MM.1S (cell line): ENCODE measurements around the gene TSC2.
A peak's percentile ranks its signal among the peaks of the same experiment; 100 is the strongest.

Experiments
- DNase-seq: peaks from one replicate; pipeline ENCODE4 v3.0.0-alpha.2; 2015
- H2AFZ ChIP-seq: fragments of 300-600 bp; sonication (generic); 2 replicates; pipeline ENCODE4 v1.6.0; 2016; ENCODE audit warnings: antibody characterized with exemption, low read length
- H3F3A ChIP-seq: fragments of 300-600 bp; sonication (generic); 2 replicates; pipeline ENCODE4 v1.6.1; 2016; ENCODE audit warnings: mild to moderate bottlenecking, antibody characterized with exemption, low read length, moderate library complexity, mixed read lengths; ENCODE audit not compliant: insufficient read depth
- H3K27ac ChIP-seq: fragments of 300-600 bp; sonication (generic); 2 replicates; pipeline ENCODE4 v1.5.1; 2016; ENCODE audit warnings: mild to moderate bottlenecking, low read length
- H3K27me3 ChIP-seq: fragments of 300-600 bp; sonication (generic); replicated peaks from 2 replicates; pipeline ENCODE4 v1.6.0; 2016; ENCODE audit warnings: low read length; ENCODE audit not compliant: insufficient read depth
- H3K36me3 ChIP-seq: fragments of 300-600 bp; sonication (generic); replicated peaks from 2 replicates; pipeline ENCODE4 v1.6.1; 2016; ENCODE audit warnings: mild to moderate bottlenecking, low read length, mixed read lengths; ENCODE audit not compliant: insufficient read depth
- H3K4me1 ChIP-seq: fragments of 300-600 bp; sonication (generic); 2 replicates; pipeline ENCODE4 v1.6.1; 2016; ENCODE audit warnings: low read length, mixed read lengths
- H3K4me2 ChIP-seq: fragments of 300-600 bp; sonication (generic); 2 replicates; pipeline ENCODE4 v1.6.0; 2016; ENCODE audit warnings: low read depth, low read length
- H3K4me3 ChIP-seq: fragments of 300-600 bp; sonication (generic); 2 replicates; pipeline ENCODE4 v1.5.1; 2016; ENCODE audit warnings: low read length, mixed read lengths
- H3K79me2 ChIP-seq: fragments of 300-600 bp; sonication (generic); 2 replicates; pipeline ENCODE4 v1.6.1; 2016; ENCODE audit warnings: mixed run types, low read length, mixed read lengths
- H3K9ac ChIP-seq: fragments of 300-600 bp; sonication (generic); 2 replicates; pipeline ENCODE4 v1.6.1; 2016; ENCODE audit warnings: low read length, mixed read lengths
- H3K9me2 ChIP-seq: fragments of 300-600 bp; sonication (generic); replicated peaks from 2 replicates; pipeline ENCODE4 v1.6.1; 2016; ENCODE audit warnings: mild to moderate bottlenecking, low read length, mixed read lengths; ENCODE audit not compliant: insufficient read depth
- H3K9me3 ChIP-seq: fragments of 300-600 bp; sonication (generic); replicated peaks from 2 replicates; pipeline ENCODE4 v1.6.1; 2016; ENCODE audit warnings: mild to moderate bottlenecking, low read length, mixed read lengths; ENCODE audit not compliant: insufficient read depth
- H4K20me1 ChIP-seq: fragments of 300-600 bp; sonication (generic); 2 replicates; pipeline ENCODE4 v1.6.1; 2016; ENCODE audit warnings: mild to moderate bottlenecking, low read length, moderate library complexity, mixed read lengths; ENCODE audit not compliant: insufficient read depth
- EZH2 ChIP-seq: fragments of 300-600 bp; sonication (generic); optimal IDR thresholded peaks from 2 replicates; pipeline ENCODE3; 2017; ENCODE audit warnings: low read depth, mild to moderate bottlenecking, antibody characterized with exemption, low read length, mixed read lengths
- EZH2phosphoT487 ChIP-seq: fragments of 300-600 bp; sonication (generic); IDR thresholded peaks from 2 replicates; pipeline ENCODE4 v1.6.1; 2018; ENCODE audit warnings: antibody characterized with exemption, low read length
- TF ChIP-seq, protein P1 (sequence below): fragments of 300-600 bp; sonication (generic); IDR thresholded peaks from 2 replicates; pipeline ENCODE4 v1.5.1; 2016; ENCODE audit warnings: antibody characterized with exemption, low read length, mixed read lengths

TSC2 gene

DNA sequence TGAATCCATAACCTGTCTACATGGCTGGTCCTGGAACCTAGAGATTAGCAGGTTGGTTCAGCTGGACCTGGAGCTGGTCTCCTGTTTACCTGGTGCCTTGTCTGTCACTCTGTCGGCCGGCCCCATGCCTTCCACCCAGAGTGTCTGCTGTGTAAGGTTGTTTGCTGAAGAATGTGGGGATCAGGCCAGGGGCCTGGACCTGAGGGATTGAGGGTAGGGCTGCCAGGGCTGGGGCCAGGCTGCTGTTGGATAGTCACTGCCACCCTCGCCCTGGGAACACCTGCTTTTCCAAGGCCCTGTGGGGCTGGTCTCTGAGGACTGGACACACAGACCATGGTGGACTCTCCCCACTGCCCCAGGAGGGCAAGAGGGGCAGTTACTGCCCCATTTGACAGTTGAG is 19.6 kb upstream of the TSC2 start:
- H3K9me2 ChIP-seq, result no peaks in the 10 kb centered on the region
- H3K27me3 ChIP-seq, result peaks cover 39% of the 10 kb centered on the region
- TF ChIP-seq, protein P1, sequence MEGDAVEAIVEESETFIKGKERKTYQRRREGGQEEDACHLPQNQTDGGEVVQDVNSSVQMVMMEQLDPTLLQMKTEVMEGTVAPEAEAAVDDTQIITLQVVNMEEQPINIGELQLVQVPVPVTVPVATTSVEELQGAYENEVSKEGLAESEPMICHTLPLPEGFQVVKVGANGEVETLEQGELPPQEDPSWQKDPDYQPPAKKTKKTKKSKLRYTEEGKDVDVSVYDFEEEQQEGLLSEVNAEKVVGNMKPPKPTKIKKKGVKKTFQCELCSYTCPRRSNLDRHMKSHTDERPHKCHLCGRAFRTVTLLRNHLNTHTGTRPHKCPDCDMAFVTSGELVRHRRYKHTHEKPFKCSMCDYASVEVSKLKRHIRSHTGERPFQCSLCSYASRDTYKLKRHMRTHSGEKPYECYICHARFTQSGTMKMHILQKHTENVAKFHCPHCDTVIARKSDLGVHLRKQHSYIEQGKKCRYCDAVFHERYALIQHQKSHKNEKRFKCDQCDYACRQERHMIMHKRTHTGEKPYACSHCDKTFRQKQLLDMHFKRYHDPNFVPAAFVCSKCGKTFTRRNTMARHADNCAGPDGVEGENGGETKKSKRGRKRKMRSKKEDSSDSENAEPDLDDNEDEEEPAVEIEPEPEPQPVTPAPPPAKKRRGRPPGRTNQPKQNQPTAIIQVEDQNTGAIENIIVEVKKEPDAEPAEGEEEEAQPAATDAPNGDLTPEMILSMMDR, result no peak
- no peak for TF ChIP-seq EZH2phosphoT487
- TF ChIP-seq EZH2, result no peak
- H3F3A ChIP-seq, result no peaks in the 10 kb centered on the region; the same call in 1 of the 2 replicates
- H3K4me1 ChIP-seq, result peaks cover 8% of the 10 kb centered on the region; the same call in 1 of the 2 replicates
- no peaks in the 10 kb centered on the region for H3K79me2 ChIP-seq
- no peak overlapping the region for H3K4me2 ChIP-seq
- H3K27ac ChIP-seq, result no peak overlapping the region
- no peak overlapping the region for H2AFZ ChIP-seq
- H4K20me1 ChIP-seq, result no peaks in the 10 kb centered on the region
- H3K9me3 ChIP-seq, result no peaks in the 10 kb centered on the region
- peak; percentile 5 for DNase-seq
- no peak overlapping the region for H3K4me3 ChIP-seq
- no peaks in the 10 kb centered on the region for H3K36me3 ChIP-seq
- no peak overlapping the region for H3K9ac ChIP-seq

DNA sequence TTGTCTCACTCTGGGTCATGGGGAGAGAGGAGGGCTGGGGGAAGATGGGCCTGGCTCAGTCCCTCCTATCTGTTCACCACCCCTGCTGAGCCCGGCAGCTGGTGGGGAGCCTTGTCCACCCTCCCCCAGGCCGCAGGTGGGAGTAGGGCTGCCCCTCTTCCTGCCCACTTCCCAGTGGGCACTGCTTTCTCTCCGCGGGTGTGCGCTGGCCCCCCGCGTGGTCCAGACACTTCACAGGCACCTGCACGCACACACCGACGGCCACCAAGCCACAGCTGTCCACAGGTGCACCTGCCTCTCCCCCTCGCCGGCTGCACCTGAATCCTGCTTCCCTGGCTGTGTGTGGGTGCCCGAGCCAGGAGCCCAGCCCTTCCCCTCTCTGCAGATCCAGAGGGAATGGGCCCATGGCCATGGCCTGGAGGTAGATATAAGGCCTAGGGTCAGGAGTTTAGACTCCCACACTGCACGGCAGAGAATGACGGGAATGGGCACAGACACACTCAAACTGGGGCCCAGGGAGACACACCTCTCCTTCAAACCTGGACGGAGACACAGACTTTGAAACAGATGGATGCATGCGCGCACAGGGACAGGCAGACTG is 19.1 kb upstream of the TSC2 start:
- Histone ChIP-seq H2AFZ (no peak overlapping the region), H3K79me2 (no peaks in the 10 kb centered on the region), H3K27me3 (peaks cover 40% of the 10 kb centered on the region), H3K4me2 (no peak overlapping the region), H3K9me2 (no peaks in the 10 kb centered on the region), H3K9me3 (no peaks in the 10 kb centered on the region), H3K4me3 (no peak overlapping the region), H3F3A (no peaks in the 10 kb centered on the region; the same call in 1 of the 2 replicates), H3K4me1 (peaks cover 4% of the 10 kb centered on the region; the same call in 1 of the 2 replicates), H3K27ac (no peak overlapping the region), H4K20me1 (no peaks in the 10 kb centered on the region), H3K9ac (no peak overlapping the region), H3K36me3 (no peaks in the 10 kb centered on the region)
- DNase-seq, result no peak
- TF ChIP-seq EZH2, result no peak
- TF ChIP-seq EZH2phosphoT487, result no peak
- TF ChIP-seq, protein P1, result no peak

DNA sequence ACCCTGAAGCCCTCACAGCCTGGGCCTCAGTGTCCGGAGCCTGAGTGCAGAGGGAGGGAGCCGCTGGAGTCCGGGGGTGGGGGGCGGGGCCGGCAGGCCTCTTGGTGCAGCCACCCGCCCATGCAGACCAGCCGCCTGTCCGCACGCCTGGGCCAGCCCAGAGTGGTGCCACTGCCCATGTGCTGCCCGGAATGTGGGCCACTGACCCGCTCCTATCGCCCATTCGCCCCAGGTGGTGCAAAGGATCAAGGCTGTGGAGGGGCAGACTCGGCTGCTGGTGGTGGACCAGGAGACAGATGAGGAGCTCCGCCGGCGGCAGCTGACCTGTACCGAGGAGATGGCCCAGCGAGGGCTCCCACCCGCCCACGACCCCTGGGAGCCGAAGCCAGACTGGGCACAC is 18.4 kb upstream of the TSC2 start:
- Histone ChIP-seq H3K9me3 (no peaks in the 10 kb centered on the region), H3K27me3 (peaks cover 44% of the 10 kb centered on the region), H3K4me1 (peaks cover 4% of the 10 kb centered on the region; the same call in 1 of the 2 replicates), H3K36me3 (no peaks in the 10 kb centered on the region), H3K9ac (no peak overlapping the region), H4K20me1 (no peaks in the 10 kb centered on the region), H3F3A (no peaks in the 10 kb centered on the region; the same call in 1 of the 2 replicates), H3K9me2 (no peaks in the 10 kb centered on the region), H3K27ac (no peak overlapping the region), H3K79me2 (no peaks in the 10 kb centered on the region), H3K4me2 (no peak overlapping the region), H2AFZ (no peak overlapping the region), H3K4me3 (no peak overlapping the region)
- DNase-seq, result no peak
- TF ChIP-seq EZH2 (no peak), EZH2phosphoT487 (no peak)
- TF ChIP-seq, protein P1, result no peak
